Kidney epithelial cell (primary cell): ENCODE measurements around the gene TBL2. TPM values are rescaled to one million over a fixed set of nuclear protein-coding genes. Genes with fewer than 3 reads are reported as not detected.

Experiments
- DNase-seq: peaks from one replicate; pipeline ENCODE4 v3.0.0-alpha.2; 2010; ENCODE audit warnings: low read depth
- H3K27me3 ChIP-seq: 2 replicates; pipeline ENCODE4 v1.6.0; 2011; ENCODE audit warnings: low read length; ENCODE audit not compliant: control insufficient read depth, insufficient read depth
- H3K36me3 ChIP-seq: 2 replicates; pipeline ENCODE4 v1.5.1; 2011; ENCODE audit warnings: low read length; ENCODE audit not compliant: control insufficient read depth, insufficient read depth
- H3K4me3 ChIP-seq: 2 replicates; pipeline ENCODE4 v1.5.1; 2011; ENCODE audit warnings: low read depth, mild to moderate bottlenecking, control low read depth, low read length
- total RNA-seq: library from RNA; depleted of rRNA; stranded (reverse); fragments of >200 nt; gene quantifications from 2 replicates; pipeline ENCODE4 v1.2.3, GENCODE V29; 2015
- TF ChIP-seq, protein P1 (sequence below): IDR thresholded peaks from 2 replicates; pipeline ENCODE4 v1.5.1; 2011; ENCODE audit warnings: mild to moderate bottlenecking, moderate library complexity, low read length, control low read depth, inconsistent platforms; ENCODE audit not compliant: insufficient read depth, poor library complexity, severe bottlenecking

TBL2 gene, protein sequence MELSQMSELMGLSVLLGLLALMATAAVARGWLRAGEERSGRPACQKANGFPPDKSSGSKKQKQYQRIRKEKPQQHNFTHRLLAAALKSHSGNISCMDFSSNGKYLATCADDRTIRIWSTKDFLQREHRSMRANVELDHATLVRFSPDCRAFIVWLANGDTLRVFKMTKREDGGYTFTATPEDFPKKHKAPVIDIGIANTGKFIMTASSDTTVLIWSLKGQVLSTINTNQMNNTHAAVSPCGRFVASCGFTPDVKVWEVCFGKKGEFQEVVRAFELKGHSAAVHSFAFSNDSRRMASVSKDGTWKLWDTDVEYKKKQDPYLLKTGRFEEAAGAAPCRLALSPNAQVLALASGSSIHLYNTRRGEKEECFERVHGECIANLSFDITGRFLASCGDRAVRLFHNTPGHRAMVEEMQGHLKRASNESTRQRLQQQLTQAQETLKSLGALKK
- total RNA-seq, result 56.5 and 65.4 TPM in 2 replicates

DNA sequence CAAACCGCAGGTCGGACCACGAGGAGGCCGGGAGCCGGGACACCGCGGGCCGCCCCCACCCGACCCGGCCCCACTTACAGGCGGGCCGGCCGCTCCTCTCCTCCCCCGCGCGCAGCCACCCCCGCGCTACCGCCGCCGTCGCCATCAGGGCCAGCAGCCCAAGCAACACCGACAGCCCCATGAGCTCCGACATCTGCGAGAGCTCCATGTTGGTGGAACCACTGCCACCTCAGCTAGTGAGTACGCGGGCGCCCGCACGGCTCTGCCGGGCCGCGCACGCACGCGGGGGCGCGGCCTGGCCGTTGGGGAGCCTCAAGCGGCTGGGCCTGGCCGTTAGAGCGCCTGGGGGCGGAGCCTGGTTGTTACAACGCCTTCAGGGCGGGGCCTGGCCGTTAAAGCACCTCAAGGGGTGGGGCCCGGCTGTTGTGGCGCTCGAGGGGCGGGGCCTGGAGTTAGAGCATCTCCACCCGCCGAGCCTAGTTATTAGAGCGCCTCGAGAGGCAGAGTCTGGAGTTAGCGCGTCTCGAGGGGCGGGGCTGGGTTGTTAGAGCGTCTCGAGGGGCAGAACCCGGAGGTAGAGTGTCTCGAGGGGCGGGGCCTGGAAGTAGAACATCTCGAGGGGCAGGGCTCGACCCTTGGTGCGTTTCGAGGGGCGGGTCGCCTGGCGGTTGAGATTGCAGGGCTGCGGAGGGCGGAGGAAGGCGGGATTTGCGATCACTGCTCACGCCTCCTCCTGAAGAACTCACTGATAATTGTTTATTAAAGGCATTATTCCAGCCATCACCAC lies at the start of gene TBL2:
TBL2 (minus strand) TSS at position 238 of the 787 bp plus-strand sequence; CDS start at position 208, 30 bp downstream.
- Histone ChIP-seq H3K36me3 (peaks cover 2% of the 10 kb centered on the region), H3K27me3 (no peaks in the 10 kb centered on the region), H3K4me3 (peak within 1 kb of the TSS; percentile 86)
- TF ChIP-seq, protein P1, sequence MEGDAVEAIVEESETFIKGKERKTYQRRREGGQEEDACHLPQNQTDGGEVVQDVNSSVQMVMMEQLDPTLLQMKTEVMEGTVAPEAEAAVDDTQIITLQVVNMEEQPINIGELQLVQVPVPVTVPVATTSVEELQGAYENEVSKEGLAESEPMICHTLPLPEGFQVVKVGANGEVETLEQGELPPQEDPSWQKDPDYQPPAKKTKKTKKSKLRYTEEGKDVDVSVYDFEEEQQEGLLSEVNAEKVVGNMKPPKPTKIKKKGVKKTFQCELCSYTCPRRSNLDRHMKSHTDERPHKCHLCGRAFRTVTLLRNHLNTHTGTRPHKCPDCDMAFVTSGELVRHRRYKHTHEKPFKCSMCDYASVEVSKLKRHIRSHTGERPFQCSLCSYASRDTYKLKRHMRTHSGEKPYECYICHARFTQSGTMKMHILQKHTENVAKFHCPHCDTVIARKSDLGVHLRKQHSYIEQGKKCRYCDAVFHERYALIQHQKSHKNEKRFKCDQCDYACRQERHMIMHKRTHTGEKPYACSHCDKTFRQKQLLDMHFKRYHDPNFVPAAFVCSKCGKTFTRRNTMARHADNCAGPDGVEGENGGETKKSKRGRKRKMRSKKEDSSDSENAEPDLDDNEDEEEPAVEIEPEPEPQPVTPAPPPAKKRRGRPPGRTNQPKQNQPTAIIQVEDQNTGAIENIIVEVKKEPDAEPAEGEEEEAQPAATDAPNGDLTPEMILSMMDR, result peak; percentile 15
- DNase-seq, result peak; percentile 85

DNA sequence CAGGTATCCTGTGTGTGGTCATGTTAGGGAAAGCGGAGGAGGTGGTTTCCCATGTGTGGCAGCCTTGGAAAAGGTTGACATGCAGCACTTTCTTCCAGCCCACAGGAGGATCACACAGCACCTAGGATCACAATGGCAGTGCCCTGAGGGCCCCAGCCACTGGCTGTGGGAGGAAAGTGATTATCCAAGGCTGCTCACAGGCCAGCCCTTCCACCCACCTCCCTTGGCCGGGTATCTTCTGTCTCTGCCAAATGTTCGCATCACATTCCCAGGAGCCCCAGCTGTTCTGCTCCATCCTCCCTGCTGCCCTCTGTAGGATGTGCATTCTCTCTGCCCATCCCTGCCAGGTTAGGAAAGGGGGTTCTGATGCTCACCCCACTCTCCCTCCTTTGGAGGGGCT lies 48.4 kb upstream of the TBL2 start:
- DNase-seq, result no peak
- TF ChIP-seq, protein P1, result no peak
- Histone ChIP-seq H3K36me3 (no peaks in the 10 kb centered on the region), H3K4me3 (no peak overlapping the region), H3K27me3 (peaks cover 47% of the 10 kb centered on the region)

DNA sequence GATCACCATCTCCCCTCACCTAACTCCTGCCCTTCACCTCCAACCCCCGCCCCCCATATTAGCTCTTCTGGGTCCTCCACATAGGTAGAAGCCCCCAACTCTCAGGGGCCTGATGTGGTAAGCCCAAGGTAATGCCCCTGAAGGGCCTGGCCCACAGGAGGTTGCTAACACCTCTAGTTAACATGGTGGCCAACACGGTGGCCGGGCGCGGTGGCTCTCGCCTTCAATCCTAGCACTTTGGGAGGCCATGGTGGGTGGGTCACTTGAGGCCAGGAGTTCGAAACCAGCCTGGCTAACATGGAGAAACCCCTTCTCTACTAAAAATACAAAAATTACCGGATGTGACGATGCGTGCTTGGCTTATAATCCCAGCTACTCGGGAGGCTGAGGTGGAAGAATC lies 46.9 kb upstream of the TBL2 start:
- TF ChIP-seq, protein P1, result no peak
- no peaks in the 10 kb centered on the region for H3K36me3 ChIP-seq
- peaks cover 50% of the 10 kb centered on the region for H3K27me3 ChIP-seq

DNA sequence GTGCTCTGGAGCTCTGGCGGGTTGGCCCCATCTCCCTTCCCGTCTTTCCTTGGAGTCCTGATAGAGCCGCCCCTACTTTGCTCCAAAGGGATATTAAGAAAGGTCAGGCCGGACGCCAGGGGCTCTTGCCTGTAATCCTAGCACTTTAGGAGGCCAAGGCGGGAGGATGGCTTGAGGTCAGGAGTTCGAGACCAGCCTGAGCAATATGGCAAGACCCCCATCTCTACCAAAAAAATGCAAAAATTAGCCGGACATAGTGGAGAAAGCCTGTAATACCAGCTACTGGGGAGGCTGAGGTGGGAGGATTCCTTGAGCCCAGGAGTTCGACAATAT lies 46.3 kb upstream of the TBL2 start:
- Histone ChIP-seq H3K27me3 (peaks cover 50% of the 10 kb centered on the region), H3K4me3 (no peak overlapping the region), H3K36me3 (no peaks in the 10 kb centered on the region)
- TF ChIP-seq, protein P1, result no peak
- DNase-seq, result no peak

More for the DNA sequence above, 46.9 kb upstream of the TBL2 start:
- H3K4me3 ChIP-seq, result no peak overlapping the region
- DNase-seq, result no peak

DNA sequence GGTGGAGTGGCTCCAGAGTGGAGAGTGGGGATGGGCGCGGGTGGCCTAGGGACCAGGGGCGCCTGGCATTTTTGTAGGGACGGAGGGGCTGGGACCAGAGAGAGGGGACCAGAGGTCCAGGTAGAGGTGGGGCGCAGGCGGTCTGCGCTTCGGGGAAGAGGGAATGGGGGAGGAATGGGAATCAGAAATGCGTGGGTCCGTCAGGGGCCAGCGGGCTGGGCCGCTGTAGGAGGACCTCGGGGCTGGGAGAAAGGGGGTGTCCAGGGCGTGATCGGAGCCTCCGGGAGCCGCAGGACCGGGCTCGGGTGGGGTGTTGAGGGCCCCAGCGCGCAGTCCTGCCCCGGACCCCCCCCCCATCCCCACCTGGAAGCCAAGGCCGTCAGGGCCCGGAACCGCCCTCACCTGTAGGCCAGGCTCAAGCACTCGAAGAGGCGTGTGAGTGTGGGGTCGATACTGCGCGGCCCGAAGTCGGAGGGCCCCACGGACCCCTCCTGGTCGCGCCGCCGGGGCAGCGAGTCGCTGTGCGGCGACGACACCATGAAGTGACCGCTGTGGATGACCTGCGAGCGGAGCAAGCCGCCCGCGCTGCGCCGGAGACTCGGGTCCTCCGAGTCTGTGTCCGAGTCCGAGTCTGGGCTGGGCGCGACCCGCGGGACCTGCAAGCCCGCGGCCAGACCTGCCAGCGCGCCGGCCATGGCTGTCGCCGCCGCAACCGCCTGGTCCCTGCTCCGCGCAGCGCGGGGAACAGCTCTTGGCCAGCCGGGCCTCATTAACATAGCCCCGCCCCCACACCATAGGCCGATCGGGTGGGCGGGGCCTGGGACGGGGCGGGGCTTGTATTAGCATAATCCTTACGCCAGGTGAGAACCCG lies 45.7 kb upstream of the TBL2 start, which contains the start of gene MLXIPL:
MLXIPL (minus strand) TSS at position 725 of the 871 bp plus-strand sequence; CDS start at position 695, 30 bp downstream.
- Histone ChIP-seq H3K36me3 (no peaks in the 10 kb centered on the region), H3K27me3 (peaks cover 50% of the 10 kb centered on the region), H3K4me3 (peak within 1 kb of the TSS; percentile 41)
- TF ChIP-seq, protein P1, result no peak
- no peak for DNase-seq
